GM12878 (cell line): ENCODE results near the gene PKHD1. TPM values are rescaled to one million over a fixed set of nuclear protein-coding genes. Genes with fewer than 3 reads are reported as not detected.
A peak's percentile ranks its signal among the peaks of the same experiment; 100 is the strongest.

Source experiments
- ASH2L ChIP-seq: fragments of 300-600, 200-600 bp; sonication (generic); IDR thresholded peaks from 2 replicates; pipeline ENCODE4 v1.6.1; 2017; ENCODE audit warnings: low read depth, mild to moderate bottlenecking, borderline replicate concordance
- BHLHE40 ChIP-seq, 2 experiments: fragments of 450-650 bp in 1 of 2; IDR thresholded peaks; 2 replicates each; pipeline ENCODE4 v1.6.1; 2011 to 2017; ENCODE audit warnings: low read depth in 2 of 2, borderline replicate concordance in 1 of 2, improper control_type of control experiment in 1 of 2, low read length in 1 of 2, mild to moderate bottlenecking in 1 of 2
- BMI1 ChIP-seq: fragments of 450-650 bp; IDR thresholded peaks from 2 replicates; pipeline ENCODE4 v1.6.1; 2016; ENCODE audit warnings: mild to moderate bottlenecking, moderate library complexity, borderline replicate concordance
- CBX5 ChIP-seq: sonication (generic); IDR thresholded peaks from 2 replicates; pipeline ENCODE4 v1.6.1; 2016; ENCODE audit warnings: low read depth, moderate library complexity, mild to moderate bottlenecking, inconsistent platforms
- CHD2 ChIP-seq: IDR thresholded peaks from 2 replicates; pipeline ENCODE4 v1.6.1; 2011; ENCODE audit warnings: low read depth, low read length, improper control_type of control experiment, borderline replicate concordance
- DPF2 ChIP-seq: fragments of 450-650 bp; IDR thresholded peaks from 2 replicates; pipeline ENCODE4 v1.6.1; 2017; ENCODE audit warnings: mild to moderate bottlenecking
- EGR1 ChIP-seq, 2 experiments: IDR thresholded peaks; 1 replicate in 1 of 2; 2 replicates in 1 of 2; pipeline ENCODE4 v1.6.1; 2011 to 2012; ENCODE audit warnings: low read depth in 2 of 2, low read length in 2 of 2, borderline replicate concordance in 1 of 2, mild to moderate bottlenecking in 1 of 2, moderate library complexity in 1 of 2
- EZH2 ChIP-seq: IDR thresholded peaks from 2 replicates; pipeline ENCODE4 v1.6.1; 2012; ENCODE audit warnings: low read depth, mild to moderate bottlenecking, control low read depth, inconsistent platforms, low read length, borderline replicate concordance; ENCODE audit not compliant: control insufficient read depth
- IKZF1 ChIP-seq: fragments of 450-650 bp; conservative IDR thresholded peaks from 2 replicates; pipeline ENCODE4 v1.6.1; 2017; ENCODE audit warnings: antibody characterized with exemption, mild to moderate bottlenecking
- IRF4 ChIP-seq: IDR thresholded peaks from 2 replicates; pipeline ENCODE4 v1.6.1; 2011; ENCODE audit warnings: low read depth, low read length
- KAT2A ChIP-seq: conservative IDR thresholded peaks from 2 replicates; pipeline ENCODE4 v1.6.1; 2011; ENCODE audit warnings: low read depth, low read length; ENCODE audit not compliant: control insufficient read depth
- MXI1 ChIP-seq: fragments of 150-350 bp; IDR thresholded peaks from 2 replicates; pipeline ENCODE4 v1.6.1; 2011; ENCODE audit warnings: low read depth, mild to moderate bottlenecking, inconsistent platforms, low read length, improper control_type of control experiment
- MYB ChIP-seq: fragments of 150-350 bp; IDR thresholded peaks from 2 replicates; pipeline ENCODE4 v1.6.1; 2014; ENCODE audit warnings: mild to moderate bottlenecking, low read depth, low read length, borderline replicate concordance
- NFIC ChIP-seq: IDR thresholded peaks from 2 replicates; pipeline ENCODE4 v1.6.1; 2012; ENCODE audit warnings: low read depth, mild to moderate bottlenecking, inconsistent platforms, low read length, moderate library complexity
- NR2F1 ChIP-seq: fragments of 450-650 bp; conservative IDR thresholded peaks from 2 replicates; pipeline ENCODE4 v1.6.1; 2017; ENCODE audit warnings: mild to moderate bottlenecking
- PAX5 ChIP-seq: IDR thresholded peaks from 2 replicates; pipeline ENCODE4 v1.6.1; 2011; ENCODE audit warnings: low read depth, low read length, borderline replicate concordance
- POLR2AphosphoS2 ChIP-seq: IDR thresholded peaks from 2 replicates; pipeline ENCODE4 v1.6.1; 2011; ENCODE audit warnings: low read depth, mild to moderate bottlenecking, low read length, improper control_type of control experiment, moderate library complexity
- RAD21 ChIP-seq: IDR thresholded peaks from 2 replicates; pipeline ENCODE4 v1.6.1; 2011; ENCODE audit warnings: mild to moderate bottlenecking, low read depth, low read length, moderate library complexity; ENCODE audit not compliant: insufficient read depth
- RUNX3 ChIP-seq: IDR thresholded peaks from 2 replicates; pipeline ENCODE4 v1.6.1; 2012; ENCODE audit warnings: low read length, inconsistent platforms
- TCF12 ChIP-seq: IDR thresholded peaks from 2 replicates; pipeline ENCODE4 v1.6.1; 2011; ENCODE audit warnings: low read depth, mild to moderate bottlenecking, low read length
- TCF3 ChIP-seq: IDR thresholded peaks from 2 replicates; pipeline ENCODE4 v1.6.1; 2012; ENCODE audit warnings: low read depth, mild to moderate bottlenecking, low read length, borderline replicate concordance; ENCODE audit not compliant: insufficient read depth
- TCF7 ChIP-seq: IDR thresholded peaks from 2 replicates; pipeline ENCODE4 v1.6.1; 2014; ENCODE audit warnings: antibody characterized with exemption, borderline replicate concordance
- polyA plus RNA-seq, 11 experiments: library from polyadenylated mRNA; depleted of rRNA in 4 of 11; unstranded in 6 of 11; stranded (reverse) in 5 of 11; fragments of >200 nt; fragmentation: Nextera tagmentation in 4 of 11; fragmentation: Illumina TruSeq in 1 of 11; extraction: Ambion mirVana in 4 of 11; extraction: Trizol in 1 of 11; gene quantifications; 1 replicate in 1 of 11; 2 replicates in 10 of 11; pipeline versions ENCODE4 v1.2.1 to v1.2.3, GENCODE V29; 2011 to 2016; ENCODE audit warnings: inconsistent platforms in 2 of 11, missing spikeins in 2 of 11, low read depth in 1 of 11
- total RNA-seq, 4 experiments: library from RNA; depleted of rRNA in 3 of 4; stranded (reverse); fragments of >200 nt in 3 of 4; fragmentation: Illumina TruSeq in 1 of 4; extraction: Trizol in 1 of 4; gene quantifications; 2 replicates each; pipeline versions ENCODE4 v1.2.1 to v1.2.3, GENCODE V29; 2013 to 2021
- TF ChIP-seq, protein P1 (sequence below): IDR thresholded peaks from 2 replicates; pipeline ENCODE4 v1.6.1; 2012; ENCODE audit warnings: mild to moderate bottlenecking, low read depth, low read length
- TF ChIP-seq, protein P2 (sequence below): fragments of 450-650 bp; IDR thresholded peaks from 2 replicates; pipeline ENCODE4 v1.6.1; 2016; ENCODE audit warnings: mild to moderate bottlenecking
- TF ChIP-seq, protein P3 (sequence below): IDR thresholded peaks from 2 replicates; pipeline ENCODE4 v1.6.1; 2011; ENCODE audit warnings: borderline replicate concordance, low read depth, mild to moderate bottlenecking, moderate library complexity, low read length; ENCODE audit not compliant: insufficient read depth, poor library complexity, severe bottlenecking

Gene PKHD1
- total and polyA plus RNA-seq, 10 of the 15 experiments (the other 5 are each of a cell fraction or from before 2014, with no cell fraction given), result under 0.01 to 0.90 (median 0.02) TPM; not detected in 1

DNA sequence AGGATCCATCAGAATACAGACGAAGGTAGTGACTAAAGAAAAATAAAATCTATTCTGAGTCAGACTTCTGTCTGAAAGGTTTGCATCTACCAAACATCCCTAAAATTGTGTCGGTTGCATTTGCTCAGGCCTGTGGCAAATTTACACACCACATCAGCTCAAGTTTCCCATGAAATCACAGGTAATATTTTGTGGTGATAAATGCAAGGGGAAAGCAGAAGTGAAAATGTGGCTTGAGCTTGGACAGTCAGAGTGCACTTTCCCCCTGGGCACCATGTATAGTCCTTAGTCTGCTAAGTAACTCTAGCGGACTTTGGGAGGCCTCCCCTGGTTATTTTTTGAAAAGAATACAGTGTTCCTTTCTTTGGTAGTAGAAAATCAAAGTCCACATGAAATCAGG, 159.1 kb downstream of the PKHD1 start (continued):
- peak; percentile 88 for TF ChIP-seq IKZF1
- no peak for TF ChIP-seq EZH2
- TF ChIP-seq CHD2, result no peak
- peak; percentile 83 for TF ChIP-seq NFIC
- TF ChIP-seq TCF7, result no peak
- TF ChIP-seq CBX5, result peak; percentile 67; the same call in 1 of the 2 replicates
- no peak for TF ChIP-seq POLR2AphosphoS2
- no peak for TF ChIP-seq PAX5
- no peak for TF ChIP-seq EGR1 (IDR thresholded peaks at IDR 0.05; ENCODE audit: borderline replicate concordance in 1 of 2, low read depth in 2 of 2, low read length in 2 of 2)
- no peak for TF ChIP-seq MYB
- peak; percentile 74 for TF ChIP-seq IRF4
- TF ChIP-seq ASH2L, result no peak
- peak; percentile 93 for TF ChIP-seq RUNX3
- no peak for TF ChIP-seq RAD21
- peak; percentile 54; the same call in 1 of the 2 replicates for TF ChIP-seq BMI1
- TF ChIP-seq DPF2, result peak; percentile 91
- TF ChIP-seq, protein P1, sequence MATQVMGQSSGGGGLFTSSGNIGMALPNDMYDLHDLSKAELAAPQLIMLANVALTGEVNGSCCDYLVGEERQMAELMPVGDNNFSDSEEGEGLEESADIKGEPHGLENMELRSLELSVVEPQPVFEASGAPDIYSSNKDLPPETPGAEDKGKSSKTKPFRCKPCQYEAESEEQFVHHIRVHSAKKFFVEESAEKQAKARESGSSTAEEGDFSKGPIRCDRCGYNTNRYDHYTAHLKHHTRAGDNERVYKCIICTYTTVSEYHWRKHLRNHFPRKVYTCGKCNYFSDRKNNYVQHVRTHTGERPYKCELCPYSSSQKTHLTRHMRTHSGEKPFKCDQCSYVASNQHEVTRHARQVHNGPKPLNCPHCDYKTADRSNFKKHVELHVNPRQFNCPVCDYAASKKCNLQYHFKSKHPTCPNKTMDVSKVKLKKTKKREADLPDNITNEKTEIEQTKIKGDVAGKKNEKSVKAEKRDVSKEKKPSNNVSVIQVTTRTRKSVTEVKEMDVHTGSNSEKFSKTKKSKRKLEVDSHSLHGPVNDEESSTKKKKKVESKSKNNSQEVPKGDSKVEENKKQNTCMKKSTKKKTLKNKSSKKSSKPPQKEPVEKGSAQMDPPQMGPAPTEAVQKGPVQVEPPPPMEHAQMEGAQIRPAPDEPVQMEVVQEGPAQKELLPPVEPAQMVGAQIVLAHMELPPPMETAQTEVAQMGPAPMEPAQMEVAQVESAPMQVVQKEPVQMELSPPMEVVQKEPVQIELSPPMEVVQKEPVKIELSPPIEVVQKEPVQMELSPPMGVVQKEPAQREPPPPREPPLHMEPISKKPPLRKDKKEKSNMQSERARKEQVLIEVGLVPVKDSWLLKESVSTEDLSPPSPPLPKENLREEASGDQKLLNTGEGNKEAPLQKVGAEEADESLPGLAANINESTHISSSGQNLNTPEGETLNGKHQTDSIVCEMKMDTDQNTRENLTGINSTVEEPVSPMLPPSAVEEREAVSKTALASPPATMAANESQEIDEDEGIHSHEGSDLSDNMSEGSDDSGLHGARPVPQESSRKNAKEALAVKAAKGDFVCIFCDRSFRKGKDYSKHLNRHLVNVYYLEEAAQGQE, result no peak
- TF ChIP-seq MXI1, result no peak
- peak; percentile 31; the same call in 1 of the 2 replicates for TF ChIP-seq NR2F1
- TF ChIP-seq, protein P2, sequence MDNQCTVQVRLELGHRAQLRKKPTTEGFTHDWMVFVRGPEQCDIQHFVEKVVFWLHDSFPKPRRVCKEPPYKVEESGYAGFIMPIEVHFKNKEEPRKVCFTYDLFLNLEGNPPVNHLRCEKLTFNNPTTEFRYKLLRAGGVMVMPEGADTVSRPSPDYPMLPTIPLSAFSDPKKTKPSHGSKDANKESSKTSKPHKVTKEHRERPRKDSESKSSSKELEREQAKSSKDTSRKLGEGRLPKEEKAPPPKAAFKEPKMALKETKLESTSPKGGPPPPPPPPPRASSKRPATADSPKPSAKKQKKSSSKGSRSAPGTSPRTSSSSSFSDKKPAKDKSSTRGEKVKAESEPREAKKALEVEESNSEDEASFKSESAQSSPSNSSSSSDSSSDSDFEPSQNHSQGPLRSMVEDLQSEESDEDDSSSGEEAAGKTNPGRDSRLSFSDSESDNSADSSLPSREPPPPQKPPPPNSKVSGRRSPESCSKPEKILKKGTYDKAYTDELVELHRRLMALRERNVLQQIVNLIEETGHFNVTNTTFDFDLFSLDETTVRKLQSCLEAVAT, result peak; percentile 31; the same call in 1 of the 2 replicates
- 0 out of 4 replicates have a peak, but pooled peaks of 1 of the 2 experiments have one; percentile 7 for TF ChIP-seq BHLHE40 (IDR thresholded peaks at IDR 0.05; ENCODE audit: borderline replicate concordance in 1 of 2, low read depth in 2 of 2, low read length in 1 of 2)
- no peak for TF ChIP-seq TCF3
- peak; percentile 31; the same call in 1 of the 2 replicates for TF ChIP-seq TCF12
- TF ChIP-seq, protein P3, sequence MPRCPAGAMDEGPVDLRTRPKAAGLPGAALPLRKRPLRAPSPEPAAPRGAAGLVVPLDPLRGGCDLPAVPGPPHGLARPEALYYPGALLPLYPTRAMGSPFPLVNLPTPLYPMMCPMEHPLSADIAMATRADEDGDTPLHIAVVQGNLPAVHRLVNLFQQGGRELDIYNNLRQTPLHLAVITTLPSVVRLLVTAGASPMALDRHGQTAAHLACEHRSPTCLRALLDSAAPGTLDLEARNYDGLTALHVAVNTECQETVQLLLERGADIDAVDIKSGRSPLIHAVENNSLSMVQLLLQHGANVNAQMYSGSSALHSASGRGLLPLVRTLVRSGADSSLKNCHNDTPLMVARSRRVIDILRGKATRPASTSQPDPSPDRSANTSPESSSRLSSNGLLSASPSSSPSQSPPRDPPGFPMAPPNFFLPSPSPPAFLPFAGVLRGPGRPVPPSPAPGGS, result peak; percentile 71
- TF ChIP-seq KAT2A, result no peak
